ENCODE data around the gene DAPP1.
"Not testable (repeated sequence)": the region's sequence is repeated elsewhere in the genome, so short reads cannot be mapped to it uniquely, and the experiment has no call there.

Gene DAPP1, protein sequence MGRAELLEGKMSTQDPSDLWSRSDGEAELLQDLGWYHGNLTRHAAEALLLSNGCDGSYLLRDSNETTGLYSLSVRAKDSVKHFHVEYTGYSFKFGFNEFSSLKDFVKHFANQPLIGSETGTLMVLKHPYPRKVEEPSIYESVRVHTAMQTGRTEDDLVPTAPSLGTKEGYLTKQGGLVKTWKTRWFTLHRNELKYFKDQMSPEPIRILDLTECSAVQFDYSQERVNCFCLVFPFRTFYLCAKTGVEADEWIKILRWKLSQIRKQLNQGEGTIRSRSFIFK

DNA sequence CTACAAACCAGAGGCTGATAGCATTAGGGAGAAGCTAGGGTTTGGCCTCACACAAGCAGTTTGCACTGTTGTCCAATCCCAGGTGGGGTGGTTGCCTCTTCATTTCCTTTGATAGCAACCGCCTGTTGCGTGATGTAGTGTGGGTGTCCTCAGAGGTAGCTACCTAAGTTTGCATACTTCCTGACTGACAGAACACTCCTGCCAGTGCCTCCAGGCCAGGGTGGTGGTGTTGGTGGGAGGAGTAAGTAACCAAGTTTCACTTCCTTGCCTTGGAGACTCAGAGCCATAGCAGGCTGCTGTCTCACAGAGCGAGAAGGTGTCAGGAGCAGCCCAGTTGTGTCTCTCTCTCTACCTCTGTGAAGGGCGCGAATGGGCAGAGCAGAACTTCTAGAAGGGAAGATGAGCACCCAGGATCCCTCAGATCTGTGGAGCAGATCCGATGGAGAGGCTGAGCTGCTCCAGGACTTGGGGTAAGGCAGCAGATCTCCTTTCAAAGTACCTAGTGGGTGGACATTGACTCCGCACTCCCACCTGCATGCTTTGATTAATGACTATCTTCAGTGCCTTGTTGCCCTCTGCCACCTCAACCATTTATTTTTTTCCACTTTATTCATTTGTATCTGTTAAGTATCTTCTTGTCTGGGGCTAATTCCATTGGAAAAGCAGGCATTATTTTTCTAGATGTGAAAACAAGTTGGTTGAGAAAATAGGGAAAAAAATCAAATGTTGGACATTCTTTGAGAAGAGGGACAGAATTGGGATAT, at the start of gene DAPP1:
Gene DAPP1, plus strand, starts transcription at position 283 of the 764 bp plus-strand sequence. Its CDS starts 87 bp downstream, at position 370.
- peak; percentile 56 for DNase-seq (ENCODE audit: low spot score)
- in situ Hi-C loops (cut with MboI; ENCODE audit: low sequenced_read_pairs, unreplicated experiment) = loop anchor here (25.0 kb wide), 1 partner anchor 704 kb away; no protein-coding TSS in a partner anchor
- TF ChIP-seq, protein P1, sequence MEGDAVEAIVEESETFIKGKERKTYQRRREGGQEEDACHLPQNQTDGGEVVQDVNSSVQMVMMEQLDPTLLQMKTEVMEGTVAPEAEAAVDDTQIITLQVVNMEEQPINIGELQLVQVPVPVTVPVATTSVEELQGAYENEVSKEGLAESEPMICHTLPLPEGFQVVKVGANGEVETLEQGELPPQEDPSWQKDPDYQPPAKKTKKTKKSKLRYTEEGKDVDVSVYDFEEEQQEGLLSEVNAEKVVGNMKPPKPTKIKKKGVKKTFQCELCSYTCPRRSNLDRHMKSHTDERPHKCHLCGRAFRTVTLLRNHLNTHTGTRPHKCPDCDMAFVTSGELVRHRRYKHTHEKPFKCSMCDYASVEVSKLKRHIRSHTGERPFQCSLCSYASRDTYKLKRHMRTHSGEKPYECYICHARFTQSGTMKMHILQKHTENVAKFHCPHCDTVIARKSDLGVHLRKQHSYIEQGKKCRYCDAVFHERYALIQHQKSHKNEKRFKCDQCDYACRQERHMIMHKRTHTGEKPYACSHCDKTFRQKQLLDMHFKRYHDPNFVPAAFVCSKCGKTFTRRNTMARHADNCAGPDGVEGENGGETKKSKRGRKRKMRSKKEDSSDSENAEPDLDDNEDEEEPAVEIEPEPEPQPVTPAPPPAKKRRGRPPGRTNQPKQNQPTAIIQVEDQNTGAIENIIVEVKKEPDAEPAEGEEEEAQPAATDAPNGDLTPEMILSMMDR (IDR thresholded peaks at IDR 0.05; ENCODE audit: borderline replicate concordance, control extremely low read depth, extremely low read depth, insufficient read depth, missing control alignments) = no peak

DNA sequence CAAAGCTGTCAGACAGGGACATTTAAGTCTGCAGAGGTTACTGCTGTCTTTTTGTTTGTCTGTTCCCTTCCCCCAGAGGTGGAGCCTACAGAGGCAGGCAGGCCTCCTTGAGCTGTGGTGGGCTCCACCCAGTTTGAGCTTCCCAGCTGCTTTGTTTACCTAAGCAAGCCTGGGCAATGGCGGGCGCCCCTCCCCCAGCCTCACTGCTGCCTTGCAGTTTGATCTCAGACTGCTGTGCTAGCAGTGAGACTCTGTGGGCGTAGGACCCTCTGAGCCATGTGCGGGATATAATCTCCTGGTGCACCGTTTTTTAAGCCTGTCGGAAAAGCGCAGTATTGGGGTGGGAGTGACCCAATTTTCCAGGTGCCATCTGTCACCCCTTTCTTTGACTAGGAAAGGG, 45.8 kb upstream of the DAPP1 start:
- DNase-seq (ENCODE audit: low spot score); in situ Hi-C loops (cut with MboI; ENCODE audit: low sequenced_read_pairs, unreplicated experiment): not testable (repeated sequence)

DNA sequence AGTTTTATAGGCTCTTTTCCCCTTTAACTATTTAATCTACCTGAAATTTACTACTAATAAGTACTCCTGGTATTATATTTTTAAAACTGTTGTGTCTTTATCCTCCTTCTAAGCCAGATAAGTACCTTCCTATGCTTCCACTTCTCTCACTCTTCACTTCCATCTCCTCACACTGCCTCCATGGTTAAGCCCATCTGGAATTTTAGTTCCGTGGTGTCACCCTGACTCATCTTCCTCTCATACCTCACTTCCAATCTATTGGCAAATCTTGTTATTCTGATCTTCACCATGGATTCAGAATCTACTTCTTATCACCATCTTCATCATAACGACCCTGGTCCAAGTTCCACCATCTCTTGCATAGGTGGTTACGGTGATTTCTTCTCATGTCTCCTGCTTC, 32.7 kb upstream of the DAPP1 start:
- no peak for DNase-seq (ENCODE audit: low spot score)
- in situ Hi-C loops (cut with MboI; ENCODE audit: low sequenced_read_pairs, unreplicated experiment) = no loop called here
- TF ChIP-seq, protein P1 (IDR thresholded peaks at IDR 0.05; ENCODE audit: borderline replicate concordance, control extremely low read depth, extremely low read depth, insufficient read depth, missing control alignments) = no peak

DNA sequence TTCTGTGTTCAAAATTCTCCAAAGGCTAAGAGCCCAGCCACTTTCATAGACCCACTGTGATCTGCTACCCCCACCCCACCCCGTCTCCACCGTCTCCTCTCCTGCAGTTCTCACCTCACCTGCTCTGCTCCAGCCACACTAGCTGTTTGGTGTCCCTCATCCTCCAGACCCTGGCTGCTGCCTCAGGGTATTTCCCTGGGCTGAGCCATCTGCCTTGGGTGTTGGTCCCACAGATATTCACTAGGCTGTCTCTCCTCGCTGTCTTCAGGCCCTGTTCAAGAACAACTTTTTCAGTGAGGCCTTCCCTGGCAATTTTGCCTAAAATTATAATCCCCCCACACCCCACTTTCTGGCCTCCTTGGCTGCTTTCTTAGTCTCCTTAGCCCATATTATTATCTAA, 31.8 kb upstream of the DAPP1 start:
- TF ChIP-seq, protein P1 (IDR thresholded peaks at IDR 0.05; ENCODE audit: borderline replicate concordance, control extremely low read depth, extremely low read depth, insufficient read depth, missing control alignments) = no peak
- no peak for DNase-seq (ENCODE audit: low spot score)
- in situ Hi-C loops (cut with MboI; ENCODE audit: low sequenced_read_pairs, unreplicated experiment) = no loop called here

DNA sequence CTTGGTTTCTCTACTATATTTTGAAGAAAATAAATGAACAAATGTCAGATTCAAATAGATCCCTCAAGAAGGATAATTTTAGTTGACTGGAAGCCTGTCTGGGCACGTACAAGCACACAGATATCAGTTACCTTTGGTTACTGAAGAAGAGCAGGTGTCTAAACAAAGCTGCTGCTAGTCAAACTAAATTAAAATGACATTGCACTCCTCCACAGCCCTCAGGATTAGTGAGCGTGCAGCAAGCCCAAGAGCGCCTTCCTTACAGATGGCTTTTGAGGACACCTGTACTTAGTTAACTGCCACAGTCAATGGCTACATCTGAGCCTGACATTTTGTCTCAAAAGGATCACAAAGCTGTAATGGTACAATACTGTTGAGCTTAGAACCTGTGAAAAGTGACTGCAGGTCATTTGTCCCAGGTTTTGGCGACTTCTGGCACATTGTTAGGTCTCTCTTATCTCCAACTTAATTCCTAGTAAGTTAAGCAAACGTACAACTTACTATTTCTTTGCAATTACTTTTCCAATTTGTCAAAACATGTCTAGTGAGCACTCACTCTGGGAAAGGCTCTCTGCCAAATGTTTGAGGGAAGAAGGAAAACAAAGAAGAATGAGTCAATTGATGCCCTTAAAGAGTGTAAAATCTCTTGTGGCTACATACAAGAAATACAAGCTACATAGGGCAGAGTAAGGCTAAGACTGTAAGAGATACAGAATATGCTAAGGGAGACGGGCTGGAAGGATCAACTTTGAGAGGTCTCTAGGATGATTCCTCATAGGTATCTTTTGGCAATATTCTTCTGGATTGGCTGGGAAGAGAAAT, 25.6 kb upstream of the DAPP1 start:
- no peak for DNase-seq (ENCODE audit: low spot score)
- in situ Hi-C loops (cut with MboI; ENCODE audit: low sequenced_read_pairs, unreplicated experiment) = no loop called here
- TF ChIP-seq, protein P1 (IDR thresholded peaks at IDR 0.05; ENCODE audit: borderline replicate concordance, control extremely low read depth, extremely low read depth, insufficient read depth, missing control alignments) = no peak

DNA sequence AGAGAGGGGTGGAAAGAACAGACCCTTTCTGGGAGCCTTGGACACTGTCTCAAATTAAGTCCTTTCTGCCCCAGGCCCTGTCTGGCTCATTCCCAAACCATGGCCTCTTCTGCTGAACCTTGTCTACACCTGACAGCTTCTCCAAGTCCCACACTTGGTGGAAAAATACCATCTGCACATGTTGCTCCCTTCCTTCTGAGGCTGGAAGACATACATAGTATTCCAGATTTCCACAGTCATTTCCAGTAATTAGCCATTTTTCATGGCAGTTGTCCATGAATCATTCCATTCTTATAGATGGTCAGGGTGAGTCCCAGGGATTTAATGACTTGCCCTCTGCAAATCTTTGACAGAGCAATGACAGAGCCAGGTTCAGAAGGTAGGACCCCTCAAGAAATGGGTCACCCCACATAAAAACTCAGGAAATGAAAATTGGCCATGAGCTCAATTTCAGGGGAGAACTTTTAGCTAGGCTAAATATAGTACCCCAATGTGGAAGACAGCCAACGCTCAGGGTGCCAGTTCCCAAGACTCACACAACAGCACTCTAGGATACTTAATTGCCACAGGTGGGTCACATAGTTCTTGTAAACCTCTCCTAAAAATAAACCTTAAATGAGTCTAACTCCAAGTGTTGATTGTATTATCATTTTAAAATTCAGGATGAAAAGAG, 16.2 kb upstream of the DAPP1 start:
- no peak for DNase-seq (ENCODE audit: low spot score)
- TF ChIP-seq, protein P1 (IDR thresholded peaks at IDR 0.05; ENCODE audit: borderline replicate concordance, control extremely low read depth, extremely low read depth, insufficient read depth, missing control alignments) = no peak
- in situ Hi-C loops (cut with MboI; ENCODE audit: low sequenced_read_pairs, unreplicated experiment) = loop anchor here (10.0 to 25.0 kb wide), 2 partner anchors 236 to 688 kb away; partner anchors contain the start of gene TRMT10A
